ENCODE results near the gene TMPRSS9. TPM values are rescaled to one million over a fixed set of nuclear protein-coding genes. Genes with fewer than 3 reads are reported as not detected.
"Not testable (repeated sequence)": the region's sequence is repeated elsewhere in the genome, so short reads cannot be mapped to it uniquely, and the experiment has no call there.

The TMPRSS9 gene
- total RNA-seq, 1 donor from 2014 or later = not detected

GRCh38 chr19:2441096-2441752 lies 81.2 kb downstream of the TMPRSS9 start:
- no peak for ATAC-seq
- no peak for DNase-seq

DNA sequence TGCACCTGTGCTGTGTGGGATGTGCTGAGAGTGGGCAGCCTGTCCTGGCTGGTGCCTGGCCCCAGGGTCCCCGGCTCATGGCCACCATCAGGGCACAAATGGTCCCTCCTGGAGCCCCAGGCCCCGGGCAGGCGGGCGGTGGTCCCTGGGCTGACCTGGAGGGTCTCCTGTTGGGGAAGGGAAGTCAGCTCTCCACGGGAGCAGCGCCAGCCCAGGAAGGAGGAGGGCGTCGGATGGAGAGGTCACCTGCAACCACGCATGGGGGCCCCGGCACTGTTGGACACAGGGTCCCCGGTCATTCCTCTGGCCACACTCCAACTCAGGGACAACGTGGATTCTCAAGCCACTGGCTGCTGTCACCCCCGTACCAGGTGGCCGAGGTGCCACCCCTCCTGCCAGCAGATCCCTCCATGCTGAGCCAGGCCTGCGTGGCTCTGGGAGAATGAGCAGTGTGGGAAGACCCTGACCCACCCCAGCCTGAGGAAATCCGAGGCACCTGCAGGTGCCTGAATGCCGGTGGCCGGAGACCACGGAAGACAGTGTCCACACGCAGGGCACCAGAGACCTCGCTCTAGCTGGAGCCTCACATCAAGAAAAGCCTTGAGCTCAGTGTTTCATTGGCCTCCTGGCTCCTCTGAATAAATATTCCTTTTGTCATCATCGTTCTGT lies 83.2 kb downstream of the TMPRSS9 start:
- ATAC-seq (no peak), DNase-seq (no peak)
- intact Hi-C loops (cut with micrococcal nuclease) = no loop called here

More at GRCh38 chr19:2441096-2441752, 81.2 kb downstream of the TMPRSS9 start:
- intact Hi-C loops (cut with micrococcal nuclease) = no loop called here

DNA sequence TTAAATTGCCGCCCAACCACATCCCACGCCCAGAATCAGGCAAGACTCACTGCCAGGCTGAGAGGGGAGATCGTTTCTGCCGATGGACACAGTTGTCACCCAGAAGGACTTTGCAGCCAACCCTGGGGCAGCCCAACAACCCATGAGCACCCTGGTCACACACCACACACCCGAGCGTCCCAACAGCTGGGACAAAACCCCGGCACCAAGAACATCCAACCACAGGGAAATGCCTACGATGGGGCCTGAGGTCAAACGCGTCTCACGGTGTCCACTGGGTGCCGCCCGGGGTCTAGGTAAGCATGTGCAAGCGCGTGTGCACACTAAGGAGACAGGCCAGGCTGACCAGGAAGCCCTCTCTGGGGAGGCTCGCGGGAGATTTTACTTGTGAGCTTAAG lies 83.7 kb downstream of the TMPRSS9 start:
- DNase-seq (no peak), ATAC-seq (no peak)
- intact Hi-C loops (cut with micrococcal nuclease) = no loop called here

DNA sequence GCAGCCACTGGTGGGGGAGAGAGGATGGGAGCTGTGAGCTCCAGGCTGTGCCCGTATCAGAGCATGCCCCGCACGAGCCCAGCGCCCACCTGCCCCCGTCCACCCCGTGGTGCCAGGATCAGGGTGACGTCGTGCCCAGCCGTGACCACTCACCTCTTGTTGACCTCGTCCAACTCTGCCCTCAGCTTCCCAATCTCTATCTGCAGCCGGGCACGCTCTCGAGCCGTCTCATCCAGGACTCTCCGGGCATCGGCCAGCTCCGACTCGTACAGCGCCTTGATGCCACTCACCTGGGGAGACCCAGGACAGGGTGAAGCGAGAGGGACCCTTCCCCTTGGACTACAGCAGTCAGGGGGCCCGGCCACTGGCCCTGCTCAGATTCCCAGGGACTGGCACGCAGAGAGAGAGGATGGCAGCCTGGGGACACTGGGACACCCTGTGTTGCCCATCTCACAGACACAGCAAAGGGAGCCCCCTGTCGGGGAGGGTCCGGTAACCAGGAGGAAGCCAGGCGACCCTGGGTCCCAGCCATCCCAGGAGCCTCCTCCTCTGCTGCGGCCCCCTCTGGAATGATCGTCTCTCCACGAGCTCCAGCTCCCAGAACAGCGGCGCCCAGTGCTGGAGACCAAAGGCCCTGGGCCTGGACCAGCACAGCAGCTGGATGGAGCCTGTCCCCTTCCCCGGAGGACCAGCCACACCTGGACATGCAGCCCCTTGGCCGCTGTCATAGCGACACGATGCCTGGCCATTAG lies 84.4 kb downstream of the TMPRSS9 start:
- intact Hi-C loops (cut with micrococcal nuclease) = no loop called here
- no peak for ATAC-seq
- no peak for DNase-seq

DNA sequence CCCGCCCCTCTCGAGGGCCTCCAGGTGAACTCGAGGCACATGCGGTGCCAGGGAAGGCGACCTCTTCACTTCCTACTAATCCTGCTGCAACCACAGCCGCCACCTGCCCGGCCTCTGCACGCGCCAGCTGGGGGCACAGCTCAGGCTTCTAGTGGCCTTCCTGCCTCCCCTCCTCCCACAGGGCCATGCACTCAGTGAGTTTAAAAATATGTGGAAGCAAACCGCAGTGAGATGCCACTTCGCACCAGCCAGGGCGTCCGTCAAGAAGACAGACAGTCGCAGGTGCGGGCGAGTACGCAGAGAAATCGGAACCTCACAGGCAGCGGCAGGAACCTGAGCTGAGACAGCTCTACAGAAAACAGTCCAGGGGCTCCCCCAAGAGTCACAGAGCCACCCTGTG lies 86.3 kb downstream of the TMPRSS9 start:
- intact Hi-C loops (cut with micrococcal nuclease) = no loop called here
- no peak for ATAC-seq
- no peak for DNase-seq

DNA sequence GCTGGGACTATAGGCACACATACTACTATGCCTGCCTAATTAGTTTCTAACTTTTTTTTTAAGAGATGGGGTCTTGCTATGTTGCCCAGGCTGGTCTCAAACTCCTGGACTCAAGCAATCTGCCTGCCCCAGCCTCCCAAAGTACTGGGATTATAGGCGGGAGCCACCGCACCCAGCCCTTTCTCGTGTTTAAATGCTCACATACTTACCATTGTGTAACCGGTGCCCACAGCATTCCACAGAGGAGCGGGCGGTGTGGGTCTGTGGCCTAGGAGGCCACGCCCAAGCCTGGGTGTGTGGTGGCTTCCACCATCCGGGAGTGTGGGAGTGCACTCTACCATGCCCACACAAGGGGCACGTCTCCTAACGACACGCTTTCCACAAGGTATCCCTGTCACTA lies 89.0 kb downstream of the TMPRSS9 start:
- DNase-seq (no peak), ATAC-seq (no peak)
- intact Hi-C loops (cut with micrococcal nuclease) = no loop called here

DNA sequence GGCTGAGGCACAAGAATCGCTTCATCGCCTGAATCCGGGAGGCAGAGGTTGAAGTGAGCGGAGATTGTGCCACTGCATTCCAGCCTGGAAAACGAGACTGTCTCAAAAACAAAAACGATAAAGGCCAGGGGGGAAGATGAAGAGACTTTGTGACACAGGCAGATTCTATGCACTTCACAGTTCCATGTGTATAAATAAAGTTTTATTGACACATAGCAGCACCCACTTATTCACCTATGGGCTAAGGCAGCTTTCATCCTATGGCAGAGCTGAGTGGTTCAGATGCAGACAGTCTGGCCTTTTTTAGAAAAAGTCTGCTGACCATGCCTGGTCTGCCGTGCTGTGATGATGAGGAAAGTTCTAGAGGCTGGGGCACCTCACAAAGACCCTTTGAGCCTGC lies 91.1 kb downstream of the TMPRSS9 start:
- ATAC-seq (no peak), DNase-seq (no peak)
- intact Hi-C loops (cut with micrococcal nuclease) = no loop called here

GRCh38 chr19:2451741-2452140 lies 91.7 kb downstream of the TMPRSS9 start:
- ATAC-seq (no peak), DNase-seq (no peak)
- intact Hi-C loops (cut with micrococcal nuclease) = no loop called here

DNA sequence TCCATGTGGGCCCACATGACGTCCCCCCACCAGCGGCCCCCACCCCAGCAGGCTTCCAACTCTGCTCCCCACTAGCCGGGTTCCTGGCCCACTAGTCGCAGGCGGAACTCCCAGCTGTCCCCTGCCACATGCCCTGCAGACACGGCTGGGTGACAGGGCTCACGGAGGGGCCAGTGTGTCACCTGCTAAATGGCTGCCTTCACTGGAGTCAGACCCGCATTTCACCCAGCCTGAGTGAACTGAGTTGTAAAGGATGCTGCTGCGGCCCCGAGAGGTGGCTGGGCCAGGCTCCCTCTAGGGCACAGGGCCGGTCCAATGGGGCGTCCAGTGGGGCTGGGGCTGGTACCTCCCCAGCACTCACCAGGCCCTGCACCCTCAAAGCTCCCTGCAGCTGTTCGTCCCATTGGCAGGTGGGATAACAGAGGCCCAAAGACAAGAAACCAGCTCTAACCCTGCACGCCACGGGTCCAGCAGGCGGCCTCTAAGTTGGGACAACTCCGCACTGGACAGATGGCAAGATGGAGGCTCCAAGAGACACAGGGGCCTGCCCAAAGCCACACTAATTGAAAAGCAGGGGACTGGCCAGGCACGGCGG lies 93.5 kb downstream of the TMPRSS9 start:
- ATAC-seq (no peak), DNase-seq (no peak)
- intact Hi-C loops (cut with micrococcal nuclease) = no loop called here

GRCh38 chr19:2454199-2454961 lies 94.3 kb downstream of the TMPRSS9 start:
- intact Hi-C loops (cut with micrococcal nuclease) = no loop called here
- DNase-seq (no peak), ATAC-seq (no peak)

GRCh38 chr19:2454962-2455850 lies 95.1 kb downstream of the TMPRSS9 start:
- ATAC-seq = no peak
- intact Hi-C loops (cut with micrococcal nuclease) = no loop called here
- no peak for DNase-seq

DNA sequence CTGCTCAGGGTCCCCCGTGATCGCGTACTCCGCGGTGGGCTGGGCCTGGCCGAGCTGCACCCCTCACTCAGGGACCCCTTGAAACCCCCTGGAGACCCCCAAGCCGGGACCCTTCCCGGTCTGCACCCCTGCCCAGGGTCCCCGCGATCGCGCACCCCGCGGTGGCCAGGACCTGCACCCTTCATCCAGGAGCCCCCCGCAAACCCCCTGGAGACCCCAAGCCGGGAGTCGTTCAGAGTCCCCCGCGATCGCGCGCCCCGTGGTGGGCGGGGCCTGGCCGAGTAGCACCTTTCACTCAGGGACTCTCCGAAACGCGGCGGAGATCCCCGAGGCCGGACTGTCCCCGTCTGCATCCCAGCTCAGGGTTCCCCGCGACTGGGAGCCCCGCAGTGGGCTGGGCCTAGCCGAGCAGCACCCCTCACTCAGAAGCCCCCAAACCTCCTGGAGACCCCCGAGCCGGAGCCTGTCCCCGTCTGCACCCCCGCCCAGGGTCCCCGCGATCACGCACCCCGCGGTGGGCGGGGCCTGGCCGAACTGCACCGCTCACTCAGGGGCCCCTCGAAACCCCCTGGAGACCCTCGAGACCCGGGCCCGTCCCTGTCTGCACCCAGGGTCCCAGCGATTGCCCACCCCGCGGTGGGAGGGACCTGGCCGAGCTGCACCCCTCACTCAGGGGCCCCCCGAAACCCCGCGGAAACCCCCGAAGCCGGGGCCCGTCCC lies 95.9 kb downstream of the TMPRSS9 start:
- DNase-seq (peak; percentile 56), ATAC-seq (peak; percentile 30)
- intact Hi-C loops (cut with micrococcal nuclease) = no loop called here

DNA sequence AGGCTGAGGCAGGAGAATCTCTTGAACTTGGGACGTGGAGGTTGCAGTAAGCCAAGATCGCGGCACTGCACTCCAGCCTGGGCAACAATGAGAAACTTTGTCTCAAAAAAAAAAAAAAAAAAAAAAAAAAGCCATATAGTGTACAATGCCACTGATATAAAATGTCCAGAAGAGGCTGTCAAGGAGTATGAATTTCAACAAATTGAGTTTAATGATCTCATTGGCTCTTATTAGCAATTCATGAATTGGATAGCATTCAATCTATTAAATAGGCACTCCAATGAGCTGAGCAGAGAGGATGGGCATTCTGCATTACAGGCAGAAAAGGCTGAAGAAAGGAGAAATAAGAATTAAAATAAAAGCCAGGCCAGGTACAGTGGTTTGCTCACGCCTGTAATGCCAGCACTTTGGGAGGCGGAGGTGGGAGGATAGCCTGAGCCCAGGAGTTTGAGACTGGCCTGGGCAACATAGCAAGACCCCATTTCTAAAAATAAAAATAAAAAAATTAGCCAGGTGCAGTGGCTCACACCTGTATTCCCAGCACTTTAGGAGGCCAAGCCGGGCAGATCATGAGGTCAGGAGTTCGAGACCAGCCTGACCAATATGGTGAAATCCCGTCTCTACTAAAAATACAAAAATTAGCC lies 97.5 kb downstream of the TMPRSS9 start:
- intact Hi-C loops (cut with micrococcal nuclease) = no loop called here
- DNase-seq (no peak), ATAC-seq (no peak)

GRCh38 chr19:2458054-2458453 lies 98.0 kb downstream of the TMPRSS9 start:
- ATAC-seq (no peak), DNase-seq (no peak)
- intact Hi-C loops (cut with micrococcal nuclease) = no loop called here

- intact Hi-C loops (cut with micrococcal nuclease); ATAC-seq; DNase-seq: not testable (repeated sequence)
Observed at GRCh38 chr19:2458776-2459175, 98.7 kb downstream of the TMPRSS9 start.

GRCh38 chr19:2460245-2460644 lies 100.2 kb downstream of the TMPRSS9 start:
- intact Hi-C loops (cut with micrococcal nuclease) = no loop called here
- no peak for ATAC-seq
- DNase-seq = no peak

Data from left ventricle myocardium superior (tissue), 1 donor.